Suprapubic skin (tissue), 4 donors: ENCODE results near the gene IMMP2L. TPM values are rescaled to one million over a fixed set of nuclear protein-coding genes. Genes with fewer than 3 reads are reported as not detected.
"Not testable (repeated sequence)": the region's sequence is repeated elsewhere in the genome, so short reads cannot be mapped to it uniquely, and the experiment has no call there.

Source experiments
- DNase-seq, 2 donors: peaks; one replicate each; pipeline ENCODE4 v3.0.0-alpha.2; 2019; ENCODE audit warnings: low spot score in 2 of 2
- H3K27ac ChIP-seq: fragments of 200-600 bp; sonication (generic); one replicate; pipeline ENCODE4 v1.5.1; 2019
- H3K27me3 ChIP-seq: fragments of 200-600 bp; sonication (generic); one replicate; pipeline ENCODE4 v1.5.1; 2019
- H3K36me3 ChIP-seq: fragments of 200-600 bp; sonication (generic); one replicate; pipeline ENCODE4 v1.5.1; 2019
- H3K4me1 ChIP-seq: fragments of 200-600 bp; sonication (generic); one replicate; pipeline ENCODE4 v1.5.1; 2019
- H3K4me3 ChIP-seq: fragments of 200-600 bp; sonication (generic); one replicate; pipeline ENCODE4 v1.5.1; 2019; ENCODE audit warnings: mild to moderate bottlenecking
- H3K9me3 ChIP-seq: fragments of 200-600 bp; sonication (generic); one replicate; pipeline ENCODE4 v1.5.1; 2019
- CTCF ChIP-seq, 2 donors: fragments of 200-600 bp in 1 of 2; fragments of 450-650 bp in 1 of 2; sonication (generic) in 1 of 2; IDR thresholded peaks; one replicate each; pipeline ENCODE4 v1.5.1; 2016 to 2019; ENCODE audit warnings: antibody characterized with exemption in 2 of 2, mild to moderate bottlenecking in 1 of 2, moderate library complexity in 1 of 2
- EP300 ChIP-seq: sonication (generic); formaldehyde crosslinking; IDR thresholded peaks from one replicate; pipeline ENCODE4 v1.6.1; 2017; ENCODE audit warnings: antibody characterized with exemption
- POLR2A ChIP-seq, 2 donors: fragments of 450-650 bp; IDR thresholded peaks; one replicate each; pipeline ENCODE4 v1.6.1; 2017; ENCODE audit warnings: antibody characterized with exemption in 2 of 2, mild to moderate bottlenecking in 2 of 2, moderate library complexity in 2 of 2
- POLR2AphosphoS5 ChIP-seq, 3 donors: sonication (generic); formaldehyde crosslinking; IDR thresholded peaks; one replicate each; pipeline ENCODE4 v1.6.1; 2017; ENCODE audit warnings: antibody characterized with exemption in 3 of 3
- WGBS: methylation state at CpG from one replicate; pipeline ENCODE4 v1.1.5; 2018; 5-methylcytosine and 5-hydroxymethylcytosine counted together
- total RNA-seq, 4 donors: library from RNA; depleted of rRNA; stranded (reverse); fragments of >200 nt; gene quantifications; one replicate each; pipeline ENCODE4 v1.1.0, GENCODE V29; 2016

IMMP2L gene
- 10 to 100 TPM; 10.6 to 20.6 (median 14.6) TPM for total RNA-seq

GRCh38 chr7:111561904-111562732 lies at the start of gene IMMP2L:
Gene IMMP2L, minus strand, starts transcription at chr7:111562492.
- H3K4me1 ChIP-seq: peaks cover 27% of the 10 kb centered on the region
- H3K36me3 ChIP-seq: no peaks in the 10 kb centered on the region
- H3K27me3 ChIP-seq: no peaks in the 10 kb centered on the region
- H3K4me3 ChIP-seq: peak within 1 kb of the TSS; percentile 94
- peak; percentile 88 to 90 for DNase-seq
- under 1% methylated on average over 18 of the region's 84 CpGs for WGBS
- TF ChIP-seq EP300 (no peak), CTCF (IDR thresholded peaks at IDR 0.05) (peak in 1 of 2 donors; percentile 12), POLR2AphosphoS5 (IDR thresholded peaks at IDR 0.05) (no peak), POLR2A (IDR thresholded peaks at IDR 0.05) (peak; percentile 47 to 70)
- H3K27ac ChIP-seq: peak within 1 kb of the TSS; percentile 94
- H3K9me3 ChIP-seq: no peaks in the 10 kb centered on the region

GRCh38 chr7:111609483-111610254 lies 47.4 kb upstream of the IMMP2L start:
- H3K27me3 ChIP-seq, H3K4me3 ChIP-seq, H3K9me3 ChIP-seq, DNase-seq, H3K4me1 ChIP-seq, H3K36me3 ChIP-seq, H3K27ac ChIP-seq: not testable (repeated sequence)
- no CpG with 5 or more reads among the region's 58 CpGs for WGBS

GRCh38 chr7:111607621-111608020 lies 45.3 kb upstream of the IMMP2L start:
- H3K27ac ChIP-seq: no peak overlapping the region
- no peaks in the 10 kb centered on the region for H3K4me1 ChIP-seq
- 81% methylated on average over 2 of the region's 2 CpGs for WGBS
- no peak overlapping the region for H3K4me3 ChIP-seq
- no peaks in the 10 kb centered on the region for H3K27me3 ChIP-seq
- no peak for DNase-seq
- no peak for TF ChIP-seq CTCF (IDR thresholded peaks at IDR 0.05)
- TF ChIP-seq POLR2A (IDR thresholded peaks at IDR 0.05): no peak
- no peak for TF ChIP-seq EP300
- TF ChIP-seq POLR2AphosphoS5 (IDR thresholded peaks at IDR 0.05): no peak
- no peaks in the 10 kb centered on the region for H3K36me3 ChIP-seq
- H3K9me3 ChIP-seq: no peaks in the 10 kb centered on the region

GRCh38 chr7:111605246-111605645 lies 43.0 kb upstream of the IMMP2L start:
- H3K9me3 ChIP-seq: no peaks in the 10 kb centered on the region
- DNase-seq: no peak
- no peak for TF ChIP-seq CTCF (IDR thresholded peaks at IDR 0.05)
- TF ChIP-seq EP300: no peak
- no peak for TF ChIP-seq POLR2A (IDR thresholded peaks at IDR 0.05)
- no peak for TF ChIP-seq POLR2AphosphoS5 (IDR thresholded peaks at IDR 0.05)
- 56% methylated on average over 1 of the region's 1 CpG for WGBS
- H3K27me3 ChIP-seq: no peaks in the 10 kb centered on the region
- H3K27ac ChIP-seq: no peak overlapping the region
- no peaks in the 10 kb centered on the region for H3K4me1 ChIP-seq
- no peak overlapping the region for H3K4me3 ChIP-seq
- no peaks in the 10 kb centered on the region for H3K36me3 ChIP-seq

GRCh38 chr7:111600091-111600490 lies 37.8 kb upstream of the IMMP2L start:
- no peaks in the 10 kb centered on the region for H3K4me1 ChIP-seq
- H3K9me3 ChIP-seq: no peaks in the 10 kb centered on the region
- 93% methylated on average over 1 of the region's 1 CpG for WGBS
- H3K27me3 ChIP-seq: no peaks in the 10 kb centered on the region
- no peak overlapping the region for H3K27ac ChIP-seq
- H3K4me3 ChIP-seq: no peak overlapping the region
- TF ChIP-seq CTCF (IDR thresholded peaks at IDR 0.05) (no peak), EP300 (no peak), POLR2A (IDR thresholded peaks at IDR 0.05) (no peak), POLR2AphosphoS5 (IDR thresholded peaks at IDR 0.05) (no peak)
- DNase-seq: no peak
- H3K36me3 ChIP-seq: no peaks in the 10 kb centered on the region
